K562 (cell line): ENCODE data around the gene HKDC1.

ENCODE experiments used
- ASH1L ChIP-seq: fragments of 450-650 bp; IDR thresholded peaks from 2 replicates; pipeline ENCODE4 v1.6.1; 2018; ENCODE audit warnings: borderline replicate concordance, mild to moderate bottlenecking, low read depth; ENCODE audit not compliant: partially characterized antibody
- ELF1 ChIP-seq: fragments of 200-800 bp; sonication (Bioruptor generic); IDR thresholded peaks from 2 replicates; pipeline ENCODE4 v1.6.1; 2016; ENCODE audit warnings: missing genetic modification characterization, missing compliant biosample characterization
- MAZ ChIP-seq, 2 experiments: fragments of 450-650 bp in 1 of 2; sonication (generic) in 1 of 2; formaldehyde crosslinking; IDR thresholded peaks in 1 of 2; conservative IDR thresholded peaks in 1 of 2; 2 replicates each; pipeline versions ENCODE4 v1.4.0 to v1.5.0; 2020; ENCODE audit warnings: mild to moderate bottlenecking in 1 of 2, missing genetic modification reagents in 1 of 2
- POLR2A ChIP-seq: fragments of 450-650 bp; conservative IDR thresholded peaks from 2 replicates; pipeline ENCODE4 v1.6.1; 2016
- RFX5 ChIP-seq: IDR thresholded peaks from 2 replicates; pipeline ENCODE4 v1.6.1; 2011; ENCODE audit warnings: low read depth, mild to moderate bottlenecking, improper control_type of control experiment, low read length
- SRF ChIP-seq, 2 experiments: fragments of 250-450, 450-650 bp in 1 of 2; sonication (Bioruptor Pico) in 1 of 2; sonication (generic) in 1 of 2; formaldehyde crosslinking; IDR thresholded peaks; 2 replicates each; pipeline versions ENCODE4 v1.5.0 to v1.5.1; 2020 to 2022; ENCODE audit warnings: mild to moderate bottlenecking in 1 of 2, missing genetic modification reagents in 1 of 2
- ZNF311 ChIP-seq: fragments of 250-450 bp; sonication (Bioruptor Pico); IDR thresholded peaks from 2 replicates; pipeline ENCODE4 v1.4.0; 2020; ENCODE audit warnings: mild to moderate bottlenecking, moderate library complexity
- TF ChIP-seq, protein P1 (sequence below): sonication (generic); formaldehyde crosslinking; IDR thresholded peaks from 2 replicates; pipeline ENCODE4 v1.8.0; 2023; ENCODE audit warnings: mild to moderate bottlenecking, missing genetic modification reagents

DNA sequence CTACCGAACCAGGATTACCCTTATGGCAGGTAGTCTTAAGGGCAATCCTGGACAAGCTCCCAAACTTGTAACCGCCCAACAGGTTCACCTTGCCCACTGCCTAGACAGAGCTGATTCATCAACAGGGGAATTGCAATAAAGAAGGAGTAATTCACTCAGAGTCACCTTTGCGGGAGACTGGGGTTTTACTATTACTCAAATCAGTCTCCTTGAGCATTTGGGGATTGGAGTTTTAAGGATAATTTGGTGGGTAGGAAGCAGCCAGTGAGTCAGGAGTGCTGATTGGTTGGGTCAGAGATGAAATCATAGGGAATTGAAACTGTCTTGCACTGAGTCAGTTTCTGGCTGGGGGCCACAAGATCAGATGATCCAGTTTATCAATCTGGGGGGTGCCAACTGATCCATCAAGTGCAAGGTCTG lies 83.5 kb downstream of the HKDC1 start:
- TF ChIP-seq SRF (CRISPR knock-in tag; IDR thresholded peaks at IDR 0.05): no peak
- no peak for TF ChIP-seq POLR2A
- TF ChIP-seq RFX5: no peak
- TF ChIP-seq ASH1L: no peak
- TF ChIP-seq ELF1 (tag): no peak
- no peak for TF ChIP-seq ZNF311 (CRISPR knock-in tag)
- TF ChIP-seq MAZ (CRISPR knock-in tag; conservative IDR thresholded peaks at IDR 0.05 in 1 of 2, IDR thresholded peaks at IDR 0.05 in 1 of 2): no peak
- TF ChIP-seq, protein P1, sequence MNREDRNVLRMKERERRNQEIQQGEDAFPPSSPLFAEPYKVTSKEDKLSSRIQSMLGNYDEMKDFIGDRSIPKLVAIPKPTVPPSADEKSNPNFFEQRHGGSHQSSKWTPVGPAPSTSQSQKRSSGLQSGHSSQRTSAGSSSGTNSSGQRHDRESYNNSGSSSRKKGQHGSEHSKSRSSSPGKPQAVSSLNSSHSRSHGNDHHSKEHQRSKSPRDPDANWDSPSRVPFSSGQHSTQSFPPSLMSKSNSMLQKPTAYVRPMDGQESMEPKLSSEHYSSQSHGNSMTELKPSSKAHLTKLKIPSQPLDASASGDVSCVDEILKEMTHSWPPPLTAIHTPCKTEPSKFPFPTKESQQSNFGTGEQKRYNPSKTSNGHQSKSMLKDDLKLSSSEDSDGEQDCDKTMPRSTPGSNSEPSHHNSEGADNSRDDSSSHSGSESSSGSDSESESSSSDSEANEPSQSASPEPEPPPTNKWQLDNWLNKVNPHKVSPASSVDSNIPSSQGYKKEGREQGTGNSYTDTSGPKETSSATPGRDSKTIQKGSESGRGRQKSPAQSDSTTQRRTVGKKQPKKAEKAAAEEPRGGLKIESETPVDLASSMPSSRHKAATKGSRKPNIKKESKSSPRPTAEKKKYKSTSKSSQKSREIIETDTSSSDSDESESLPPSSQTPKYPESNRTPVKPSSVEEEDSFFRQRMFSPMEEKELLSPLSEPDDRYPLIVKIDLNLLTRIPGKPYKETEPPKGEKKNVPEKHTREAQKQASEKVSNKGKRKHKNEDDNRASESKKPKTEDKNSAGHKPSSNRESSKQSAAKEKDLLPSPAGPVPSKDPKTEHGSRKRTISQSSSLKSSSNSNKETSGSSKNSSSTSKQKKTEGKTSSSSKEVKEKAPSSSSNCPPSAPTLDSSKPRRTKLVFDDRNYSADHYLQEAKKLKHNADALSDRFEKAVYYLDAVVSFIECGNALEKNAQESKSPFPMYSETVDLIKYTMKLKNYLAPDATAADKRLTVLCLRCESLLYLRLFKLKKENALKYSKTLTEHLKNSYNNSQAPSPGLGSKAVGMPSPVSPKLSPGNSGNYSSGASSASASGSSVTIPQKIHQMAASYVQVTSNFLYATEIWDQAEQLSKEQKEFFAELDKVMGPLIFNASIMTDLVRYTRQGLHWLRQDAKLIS (CRISPR knock-in tag): no peak
